HUES64 (cell line): ENCODE data around the gene SLC35E2B. TPM values are rescaled to one million over a fixed set of nuclear protein-coding genes. Genes with fewer than 3 reads are reported as not detected.
A peak's percentile ranks its signal among the peaks of the same experiment; 100 is the strongest.
"Not testable (repeated sequence)": the region's sequence is repeated elsewhere in the genome, so short reads cannot be mapped to it uniquely, and the experiment has no call there.

Source experiments
- H3K27ac ChIP-seq: 2 replicates; pipeline ENCODE4 v1.7.0; 2013; ENCODE audit warnings: low read depth, low read length, inconsistent platforms
- H3K27me3 ChIP-seq: 2 replicates; pipeline ENCODE4 v1.6.1; 2013; ENCODE audit warnings: mild to moderate bottlenecking, low read length; ENCODE audit not compliant: insufficient read depth
- H3K36me3 ChIP-seq: 2 replicates; pipeline ENCODE4 v1.6.1; 2013; ENCODE audit warnings: mild to moderate bottlenecking, low read length; ENCODE audit not compliant: insufficient read depth
- H3K4me1 ChIP-seq: 2 replicates; pipeline ENCODE4 v1.6.1; 2013; ENCODE audit warnings: mild to moderate bottlenecking, low read length, moderate library complexity; ENCODE audit not compliant: insufficient read depth
- H3K4me3 ChIP-seq: 2 replicates; pipeline ENCODE4 v1.5.1; 2013; ENCODE audit warnings: mild to moderate bottlenecking, low read length, moderate library complexity
- H3K9ac ChIP-seq: 2 replicates; pipeline ENCODE4 v1.6.1; 2013; ENCODE audit warnings: mild to moderate bottlenecking, low read depth, low read length
- H3K9me3 ChIP-seq: 2 replicates; pipeline ENCODE4 v1.6.1; 2013; ENCODE audit warnings: low read depth, low read length; ENCODE audit not compliant: insufficient read depth
- WGBS: fragments of 150-250, 120-280 bp; methylation state at CpG from one replicate; pipeline ENCODE4 v1.1.7; 2013; ENCODE audit warnings: missing lambda C conversion rate; 5-methylcytosine and 5-hydroxymethylcytosine counted together
- polyA plus RNA-seq, 2 experiments: library from polyadenylated mRNA; stranded (reverse); fragments of 50-300 nt; gene quantifications; one replicate each; pipeline ENCODE4 v1.2.3, GENCODE V29; 2013

The SLC35E2B gene
- polyA plus RNA-seq (2013, experiment 1 of 2) = 29.5 TPM
- polyA plus RNA-seq (2013, experiment 2 of 2) = 33.5 TPM

DNA sequence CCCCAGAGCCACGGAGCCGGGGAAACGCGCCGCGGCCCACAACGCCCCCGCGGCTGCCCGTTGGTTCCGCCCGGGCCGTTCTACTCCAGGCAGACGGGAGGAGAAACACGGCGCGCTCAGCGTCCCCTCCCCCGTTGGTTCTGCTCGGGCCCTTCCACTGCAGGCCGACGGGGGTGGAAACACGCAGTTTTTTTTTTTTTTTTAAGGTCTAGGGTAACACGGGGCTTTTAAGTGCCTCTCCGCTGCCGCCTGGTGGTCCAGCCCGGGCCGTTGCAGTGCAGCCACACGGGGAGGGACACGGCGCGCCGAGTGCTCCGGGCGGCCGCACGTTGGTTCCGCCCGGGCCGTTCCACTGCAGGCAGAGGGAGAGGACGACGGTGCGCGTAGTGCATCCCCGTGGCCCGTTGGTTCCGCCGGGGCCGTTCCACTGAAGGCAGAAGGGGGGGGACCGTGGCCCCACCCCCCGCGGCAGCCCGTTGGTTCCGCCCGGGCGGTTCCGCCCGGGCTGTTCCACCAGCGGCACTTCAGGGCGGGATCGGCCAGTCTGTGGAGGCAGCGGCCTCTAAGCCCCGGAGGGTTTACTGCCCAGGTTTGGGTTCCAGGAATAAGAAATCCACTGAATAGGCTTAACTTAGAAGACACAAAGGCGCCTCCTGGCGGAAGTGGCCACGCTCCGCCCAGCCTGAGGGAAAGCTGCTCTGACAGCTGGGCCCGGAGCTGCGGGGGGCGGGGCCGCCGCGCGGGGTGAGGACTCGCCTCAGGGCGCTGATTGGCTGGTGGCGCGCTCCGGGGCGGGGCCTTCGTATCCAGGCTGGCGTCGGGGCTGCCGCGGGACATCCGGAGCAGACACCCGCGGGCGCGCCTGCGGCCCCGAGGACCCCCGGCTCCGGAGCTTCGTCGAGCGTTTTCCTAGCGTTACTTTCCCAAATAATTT lies at the start of gene SLC35E2B:
Gene SLC35E2B, minus strand, starts transcription at position 82 of the 934 bp plus-strand sequence. CDS start 16,096 bp downstream, outside the sequence.
- H3K9me3 ChIP-seq, H3K4me1 ChIP-seq, H3K27me3 ChIP-seq, H3K36me3 ChIP-seq: not testable (repeated sequence)
- Histone ChIP-seq H3K4me3 (peak within 1 kb of the TSS; percentile 68), H3K9ac (peak within 1 kb of the TSS; percentile 98), H3K27ac (peak within 1 kb of the TSS; percentile 97)
- under 1% methylated on average over 39 of the region's 98 CpGs for WGBS

GRCh38 chr1:1741013-1741412 lies 48.4 kb upstream of the SLC35E2B start:
- whole genome bisulfite sequencing = 89% methylated on average over 12 of the region's 12 CpGs
- H3K9me3 ChIP-seq, H3K4me1 ChIP-seq, H3K27ac ChIP-seq, H3K27me3 ChIP-seq, H3K9ac ChIP-seq, H3K36me3 ChIP-seq, H3K4me3 ChIP-seq: not testable (repeated sequence)

DNA sequence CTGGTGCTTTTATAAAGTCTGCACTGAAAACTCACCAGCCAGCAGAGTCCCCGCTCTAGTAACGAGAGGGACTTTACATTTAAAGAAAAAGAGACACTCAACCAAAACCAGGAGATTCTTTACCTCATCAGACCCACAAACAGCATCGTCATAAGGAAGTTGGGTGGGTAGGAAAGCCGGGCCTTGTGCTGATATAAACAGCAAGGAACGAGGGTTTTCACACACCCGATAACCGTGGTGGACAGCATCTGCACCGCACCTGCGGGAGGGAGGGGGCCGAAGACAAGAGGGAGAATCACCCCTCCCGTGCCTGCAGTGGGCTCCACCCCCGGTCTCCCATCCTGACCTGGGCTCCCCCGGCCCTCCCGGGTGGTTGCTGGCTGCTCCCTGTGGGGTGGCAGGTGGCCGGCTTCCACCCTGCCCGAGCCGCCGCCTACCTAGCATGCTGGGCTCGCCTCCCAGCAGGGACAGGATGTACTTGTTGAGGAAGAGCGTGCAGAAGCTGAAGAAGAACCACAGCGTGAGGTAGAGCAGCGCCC lies 46.3 kb upstream of the SLC35E2B start:
- not testable (repeated sequence) for H3K27ac ChIP-seq, H3K27me3 ChIP-seq, H3K9me3 ChIP-seq, H3K9ac ChIP-seq, H3K36me3 ChIP-seq, H3K4me3 ChIP-seq, H3K4me1 ChIP-seq
- 91% methylated on average over 4 of the region's 22 CpGs for WGBS

DNA sequence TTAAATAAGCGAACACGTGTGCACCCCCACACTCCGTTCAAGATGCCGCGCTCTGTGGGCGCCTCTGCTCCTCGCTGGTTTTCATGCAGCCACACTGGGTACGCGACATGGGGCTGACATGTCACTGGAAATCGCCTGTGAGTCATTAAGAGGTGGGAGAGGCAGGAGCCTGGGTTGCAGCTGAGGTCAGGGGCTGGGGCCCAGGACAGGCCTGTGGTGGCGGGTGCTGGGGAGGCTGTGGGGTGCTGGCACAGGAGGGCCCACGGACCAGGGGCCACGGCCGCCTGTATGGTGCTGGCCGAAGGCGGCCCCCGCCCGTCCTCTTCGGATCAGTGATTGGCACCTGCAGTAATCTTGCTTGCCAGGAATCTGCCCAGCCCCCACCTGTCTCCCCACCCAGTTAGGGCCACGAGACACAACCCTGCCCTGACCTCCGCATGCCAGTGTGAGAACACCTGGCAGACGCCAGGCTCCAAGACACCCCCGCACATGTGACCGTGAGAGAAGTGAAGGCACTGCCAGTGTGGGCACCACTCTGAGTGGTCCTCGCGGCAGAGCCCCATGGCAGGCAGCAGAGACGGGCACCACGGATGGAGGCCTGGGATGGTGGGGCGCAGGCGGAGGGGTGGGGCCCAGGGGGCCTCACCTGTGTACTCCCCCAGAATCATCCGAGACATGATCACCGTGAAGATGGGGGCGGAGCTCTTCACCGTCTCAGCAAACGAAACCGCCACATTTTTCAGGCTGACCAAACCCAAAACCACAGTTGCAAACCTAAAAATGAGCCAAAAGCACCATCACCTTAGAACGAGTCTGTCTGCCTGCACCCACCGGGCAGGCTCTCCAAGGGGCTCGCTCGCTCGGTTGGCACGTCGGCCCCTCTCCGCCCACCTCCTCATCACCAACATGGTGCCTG lies 45.3 kb upstream of the SLC35E2B start:
- not testable (repeated sequence) for H3K9me3 ChIP-seq, H3K9ac ChIP-seq, H3K27me3 ChIP-seq, H3K27ac ChIP-seq, H3K4me3 ChIP-seq, H3K4me1 ChIP-seq
- 96% methylated on average over 24 of the region's 44 CpGs for WGBS
- H3K36me3 ChIP-seq = peaks cover 14% of the 10 kb centered on the region

DNA sequence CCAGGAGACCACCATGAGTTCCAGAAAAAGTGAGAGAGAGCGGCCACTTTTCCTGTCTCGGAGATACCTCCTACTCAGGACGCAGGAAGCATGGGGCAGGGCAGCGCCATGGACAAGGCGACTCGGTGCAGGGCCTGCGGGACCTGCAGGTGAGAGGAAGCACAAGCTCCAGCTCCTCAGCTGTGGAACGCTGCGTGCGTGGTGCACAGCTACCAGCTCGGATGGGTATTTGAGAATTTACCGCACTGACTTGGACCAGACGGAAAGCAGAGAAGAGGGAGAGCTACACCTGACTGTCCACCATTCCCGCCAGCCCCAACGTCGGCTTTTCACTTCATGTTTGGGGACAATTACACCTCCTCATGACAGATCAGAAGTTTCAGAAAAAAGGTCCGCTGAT lies 39.8 kb upstream of the SLC35E2B start:
- Histone ChIP-seq H3K4me1 (no peaks in the 10 kb centered on the region), H3K27ac (no peak overlapping the region), H3K4me3 (no peak overlapping the region), H3K36me3 (peaks cover 29% of the 10 kb centered on the region), H3K9ac (no peak overlapping the region), H3K27me3 (no peaks in the 10 kb centered on the region), H3K9me3 (no peaks in the 10 kb centered on the region)
- 93% methylated on average over 17 of the region's 17 CpGs for WGBS

DNA sequence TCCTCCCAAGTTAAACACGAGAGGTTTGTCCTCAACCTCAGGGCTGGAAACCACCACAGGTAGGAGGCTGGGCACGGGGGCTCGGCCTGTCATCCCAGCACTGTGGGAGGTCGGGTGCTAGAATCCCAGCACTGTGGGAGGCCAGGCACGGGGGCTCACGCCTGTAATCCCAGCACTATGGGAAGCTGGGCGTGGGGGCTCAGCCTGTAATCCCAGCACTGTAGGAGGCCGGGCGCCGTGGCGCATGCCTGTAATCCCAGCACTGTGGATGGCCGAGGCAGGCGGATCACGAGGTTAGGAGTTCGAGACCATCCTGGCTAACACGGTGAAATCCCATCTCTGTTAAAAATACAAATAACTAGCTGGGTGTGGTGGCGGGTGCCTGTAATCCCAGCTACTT lies 38.3 kb upstream of the SLC35E2B start:
- H3K27ac ChIP-seq = no peak overlapping the region
- peaks cover 29% of the 10 kb centered on the region for H3K36me3 ChIP-seq
- no peak overlapping the region for H3K4me3 ChIP-seq
- no peaks in the 10 kb centered on the region for H3K27me3 ChIP-seq
- 95% methylated on average over 17 of the region's 17 CpGs for WGBS
- H3K9ac ChIP-seq = no peak overlapping the region
- no peaks in the 10 kb centered on the region for H3K4me1 ChIP-seq
- H3K9me3 ChIP-seq = no peaks in the 10 kb centered on the region

DNA sequence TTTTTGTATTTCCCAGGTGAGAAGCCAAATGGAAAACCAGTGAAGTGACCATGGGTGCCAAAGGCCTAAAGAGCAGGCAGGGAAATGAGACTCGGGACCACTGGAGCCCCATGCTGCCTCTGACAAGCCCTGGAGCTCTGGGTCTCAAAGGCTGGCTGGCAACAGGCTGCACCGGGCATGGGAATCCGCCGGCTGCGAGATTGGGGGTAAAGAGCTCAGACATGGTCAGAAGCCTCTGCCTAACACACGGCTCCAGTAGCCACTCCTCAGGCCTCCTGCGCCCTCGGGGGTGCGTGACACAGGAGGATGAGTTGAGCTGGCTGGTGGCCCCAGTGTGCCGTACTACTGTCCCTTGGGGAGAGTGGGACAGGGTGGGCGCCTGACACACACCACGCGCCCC lies 37.6 kb upstream of the SLC35E2B start:
- 95% methylated on average over 5 of the region's 13 CpGs for WGBS
- not testable (repeated sequence) for H3K4me1 ChIP-seq, H3K9ac ChIP-seq, H3K4me3 ChIP-seq, H3K9me3 ChIP-seq, H3K27ac ChIP-seq, H3K27me3 ChIP-seq
- peaks cover 27% of the 10 kb centered on the region for H3K36me3 ChIP-seq

DNA sequence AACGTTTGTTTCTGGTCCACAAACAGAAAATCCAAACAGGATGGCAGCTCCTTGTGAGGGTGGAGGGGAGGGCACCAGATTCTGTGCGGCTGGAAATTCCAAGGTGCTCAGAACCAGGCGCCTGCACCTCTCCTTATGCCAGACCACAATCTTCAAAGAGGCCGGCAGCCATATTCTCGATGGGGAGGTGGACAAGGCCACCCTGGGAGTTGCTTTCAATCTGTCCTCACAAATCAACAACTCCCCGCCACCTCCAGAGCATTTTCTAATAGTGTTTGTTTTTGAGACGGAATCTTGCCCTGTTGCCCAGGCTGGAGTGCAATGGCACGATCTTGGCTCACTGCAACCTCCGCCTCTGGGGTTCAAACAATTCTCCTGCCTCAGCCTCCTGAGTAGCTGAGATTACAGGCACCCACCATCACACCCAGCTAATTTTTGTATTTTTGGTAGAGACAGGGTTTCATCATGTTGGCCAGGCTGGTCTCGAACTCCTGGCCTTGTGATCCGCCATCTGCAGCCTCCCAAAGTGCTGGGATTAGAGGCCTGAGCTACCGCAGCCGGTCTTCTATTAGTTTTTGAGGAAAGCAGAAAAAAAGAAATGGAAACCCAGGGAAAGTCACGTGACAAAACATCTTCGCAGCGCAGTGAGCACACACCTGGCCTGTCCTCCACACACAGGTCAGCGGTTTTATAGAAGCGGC lies 36.7 kb upstream of the SLC35E2B start:
- H3K36me3 ChIP-seq = peaks cover 24% of the 10 kb centered on the region
- not testable (repeated sequence) for H3K4me3 ChIP-seq, H3K27ac ChIP-seq, H3K27me3 ChIP-seq, H3K9ac ChIP-seq, H3K9me3 ChIP-seq, H3K4me1 ChIP-seq
- 93% methylated on average over 14 of the region's 18 CpGs for WGBS

DNA sequence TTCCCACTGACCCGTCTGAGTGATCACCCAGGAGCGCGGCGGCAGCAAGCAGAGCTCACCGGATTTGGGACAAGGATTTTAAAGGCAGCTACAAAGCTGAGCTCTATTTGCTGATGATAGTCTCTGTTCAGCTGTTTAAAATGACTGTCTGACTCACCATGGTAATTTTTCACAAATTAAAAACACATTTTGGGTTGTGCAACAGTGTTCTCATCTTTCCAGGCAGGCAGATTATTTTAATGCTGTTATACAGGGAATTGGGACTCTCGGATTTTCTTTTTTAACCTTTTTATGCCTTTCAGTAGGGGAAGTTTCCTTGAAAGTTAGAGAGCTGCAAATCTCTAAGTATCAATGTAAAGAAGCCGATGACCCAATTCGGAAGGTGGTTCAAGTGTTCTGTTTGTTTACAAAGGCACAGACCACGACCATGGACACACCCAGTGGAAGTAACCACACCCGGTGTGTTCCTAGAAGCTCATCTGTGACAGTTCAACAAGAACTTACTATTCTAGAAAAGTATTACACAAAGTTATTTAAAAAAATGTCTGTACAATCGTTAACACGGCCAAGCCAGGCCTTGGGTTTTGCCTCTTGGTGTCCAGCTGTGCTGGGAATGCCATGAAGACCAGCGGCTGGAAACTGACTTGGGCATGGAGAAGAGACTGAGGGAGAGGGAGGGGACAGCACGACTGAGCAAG lies 35.9 kb upstream of the SLC35E2B start:
- H3K27me3 ChIP-seq, H3K9ac ChIP-seq, H3K27ac ChIP-seq, H3K4me3 ChIP-seq, H3K4me1 ChIP-seq, H3K9me3 ChIP-seq: not testable (repeated sequence)
- WGBS = 89% methylated on average over 10 of the region's 14 CpGs
- H3K36me3 ChIP-seq = peaks cover 19% of the 10 kb centered on the region

GRCh38 chr1:1727131-1727651 lies 34.6 kb upstream of the SLC35E2B start:
- not testable (repeated sequence) for H3K27ac ChIP-seq, H3K4me1 ChIP-seq, H3K4me3 ChIP-seq, H3K9me3 ChIP-seq, H3K27me3 ChIP-seq, H3K9ac ChIP-seq
- WGBS = 96% methylated on average over 9 of the region's 12 CpGs
- peaks cover 10% of the 10 kb centered on the region for H3K36me3 ChIP-seq
